PC-9 (cell line): Measurements from ENCODE around the gene CPXCR1. TPM values are rescaled to one million over a fixed set of nuclear protein-coding genes. Genes with fewer than 3 reads are reported as not detected.

Experiments used
- BruUV-seq: library from RNA; stranded (reverse); fragments of 400-500 nt; replicated peaks from 2 replicates; lab custom pipeline; 2021; lab: Mats Ljungman, UMichigan
- CTCF ChIA-PET: fragments of 300-600 bp; sonication (Branson Sonifier 250); formaldehyde crosslinking; loops from one replicate; lab custom pipeline; 2022; ENCODE audit warnings: antibody characterized with exemption; lab: Charles Lee
- POLR2A ChIA-PET: fragments of 300-600 bp; sonication (Branson Sonifier 250); formaldehyde crosslinking; loops from one replicate; lab custom pipeline; 2022; ENCODE audit warnings: antibody characterized with exemption; ENCODE audit not compliant: unreplicated experiment; lab: Charles Lee
- DNase-seq, 2 experiments: peaks; one replicate each; pipeline versions ENCODE4 v3.0.0 to v3.0.0-alpha.2; 2015 to 2022; ENCODE audit warnings: mixed read lengths in 1 of 2
- H2AFZ ChIP-seq: fragments of 200-600 bp; sonication (generic); 2 replicates; pipeline ENCODE4 v1.8.1; 2017; ENCODE audit warnings: antibody characterized with exemption
- H3F3A ChIP-seq: fragments of 200-600 bp; sonication (generic); 2 replicates; pipeline ENCODE4 v1.8.1; 2017; ENCODE audit warnings: antibody characterized with exemption, mild to moderate bottlenecking, low read depth; ENCODE audit not compliant: insufficient read depth
- H3K27ac ChIP-seq: fragments of 200-600 bp; sonication (generic); 2 replicates; pipeline ENCODE4 v1.6.1; 2016; ENCODE audit warnings: mixed run types
- H3K27me3 ChIP-seq: fragments of 200-600 bp; sonication (generic); 2 replicates; pipeline ENCODE4 v1.6.1; 2016; ENCODE audit warnings: low read depth, mixed run types; ENCODE audit not compliant: insufficient read depth
- H3K36me3 ChIP-seq: fragments of 200-600 bp; sonication (generic); 2 replicates; pipeline ENCODE4 v1.6.1; 2016; ENCODE audit warnings: low read depth, mixed run types
- H3K4me1 ChIP-seq: fragments of 200-600 bp; sonication (generic); replicated peaks from 2 replicates; pipeline ENCODE4 v1.6.1; 2016; ENCODE audit warnings: mixed run types; ENCODE audit not compliant: insufficient read depth
- H3K4me2 ChIP-seq: fragments of 200-600 bp; sonication (generic); 2 replicates; pipeline ENCODE4 v1.6.1; 2017; ENCODE audit warnings: mixed run types
- H3K4me3 ChIP-seq: fragments of 200-600 bp; sonication (generic); 2 replicates; pipeline ENCODE4 v1.6.1; 2016; ENCODE audit warnings: mixed run types
- H3K79me2 ChIP-seq: fragments of 200-600 bp; sonication (generic); 2 replicates; pipeline ENCODE4 v1.6.1; 2017; ENCODE audit warnings: low read depth, mixed run types
- H3K9me2 ChIP-seq: fragments of 200-600 bp; sonication (generic); 2 replicates; pipeline ENCODE4 v1.8.1; 2017; ENCODE audit warnings: mild to moderate bottlenecking; ENCODE audit not compliant: insufficient read depth
- H3K9me3 ChIP-seq: fragments of 200-600 bp; sonication (generic); 2 replicates; pipeline ENCODE4 v1.8.1; 2016; ENCODE audit warnings: low read depth; ENCODE audit not compliant: insufficient read depth
- H4K20me1 ChIP-seq: fragments of 200-600 bp; sonication (generic); 2 replicates; pipeline ENCODE4 v1.8.1; 2017; ENCODE audit not compliant: insufficient read depth
- CTCF ChIP-seq: fragments of 200-600 bp; sonication (generic); conservative IDR thresholded peaks from 2 replicates; pipeline ENCODE4 v1.6.1; 2017; ENCODE audit warnings: mixed run types, antibody characterized with exemption, mild to moderate bottlenecking, moderate library complexity
- EZH2 ChIP-seq: fragments of 200-600 bp; sonication (generic); IDR thresholded peaks from 2 replicates; pipeline ENCODE4 v1.8.0; 2017; ENCODE audit warnings: antibody characterized with exemption, low read depth
- intact Hi-C: fragments of 100-400 bp; cut with micrococcal nuclease; formaldehyde crosslinking; loops from one replicate; pipeline ENCODE4 v1.10.0; 2022; ENCODE audit not compliant: unreplicated experiment
- total RNA-seq: library from RNA; stranded (reverse); gene quantifications from 2 replicates; pipeline ENCODE4 v1.2.3, GENCODE V29; 2021

The CPXCR1 gene
- total RNA-seq, 1 experiment from 2014 or later = not detected

GRCh38 chrX:88789825-88790224 lies 42.8 kb downstream of the CPXCR1 start:
- Histone ChIP-seq H3K9me3 (no peaks in the 10 kb centered on the region), H4K20me1 (no peaks in the 10 kb centered on the region), H3K36me3 (no peaks in the 10 kb centered on the region), H3K79me2 (no peaks in the 10 kb centered on the region), H3K27me3 (no peaks in the 10 kb centered on the region), H2AFZ (no peak overlapping the region), H3K27ac (no peak overlapping the region), H3F3A (no peaks in the 10 kb centered on the region), H3K4me3 (no peak overlapping the region), H3K4me1 (no peaks in the 10 kb centered on the region), H3K4me2 (no peak overlapping the region), H3K9me2 (no peaks in the 10 kb centered on the region)
- intact Hi-C loops = no loop called here
- BruUV-seq = no TSS peak
- DNase-seq = no peak
- TF ChIP-seq EZH2 (no peak), CTCF (no peak)
- ChIA-PET CTCF (no interaction called here), POLR2A (no interaction called here)
